ENCODE data around the gene APOBEC3A. TPM values are rescaled to one million over a fixed set of nuclear protein-coding genes. Genes with fewer than 3 reads are reported as not detected.
A peak's percentile ranks its signal among the peaks of the same experiment; 100 is the strongest.

Gene APOBEC3A
- total RNA-seq, 1 donor from 2014 or later, result not detected

DNA sequence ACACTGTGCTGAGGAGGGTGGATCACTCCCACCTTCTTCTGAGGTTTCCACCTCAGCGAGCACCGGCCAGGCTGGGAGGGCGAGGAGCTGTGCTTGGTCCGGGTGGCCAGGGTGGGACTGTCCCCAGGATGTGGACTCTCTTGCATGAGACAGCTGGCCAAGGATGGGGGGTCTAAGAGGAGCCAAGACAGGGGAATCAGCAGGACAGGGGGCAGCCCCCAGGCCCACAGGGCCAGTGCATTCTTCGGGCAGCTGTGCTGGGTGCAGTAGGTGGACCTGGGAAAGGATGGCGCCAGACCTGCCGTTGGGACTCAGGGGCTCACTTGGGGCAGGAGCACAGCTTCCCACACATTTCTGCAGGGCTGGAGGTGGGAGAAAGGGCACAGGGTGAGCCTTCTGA lies 9.5 kb downstream of the APOBEC3A start:
- Mint-ChIP-seq H3K36me3 (ENCODE audit: low read depth) (peaks cover 2% of the 10 kb centered on the region), H3K27ac (ENCODE audit: unreplicated experiment) (no peak overlapping the region), H3K4me1 (ENCODE audit: low read depth) (no peaks in the 10 kb centered on the region), H3K4me3 (ENCODE audit: unreplicated experiment) (no peak overlapping the region), H3K27me3 (ENCODE audit: low read depth) (peaks cover 41% of the 10 kb centered on the region), H3K9me3 (ENCODE audit: low read depth) (no peaks in the 10 kb centered on the region)
- DNase-seq (ENCODE audit: low spot score), result peak; percentile 79
- TF ChIP-seq, protein P1, sequence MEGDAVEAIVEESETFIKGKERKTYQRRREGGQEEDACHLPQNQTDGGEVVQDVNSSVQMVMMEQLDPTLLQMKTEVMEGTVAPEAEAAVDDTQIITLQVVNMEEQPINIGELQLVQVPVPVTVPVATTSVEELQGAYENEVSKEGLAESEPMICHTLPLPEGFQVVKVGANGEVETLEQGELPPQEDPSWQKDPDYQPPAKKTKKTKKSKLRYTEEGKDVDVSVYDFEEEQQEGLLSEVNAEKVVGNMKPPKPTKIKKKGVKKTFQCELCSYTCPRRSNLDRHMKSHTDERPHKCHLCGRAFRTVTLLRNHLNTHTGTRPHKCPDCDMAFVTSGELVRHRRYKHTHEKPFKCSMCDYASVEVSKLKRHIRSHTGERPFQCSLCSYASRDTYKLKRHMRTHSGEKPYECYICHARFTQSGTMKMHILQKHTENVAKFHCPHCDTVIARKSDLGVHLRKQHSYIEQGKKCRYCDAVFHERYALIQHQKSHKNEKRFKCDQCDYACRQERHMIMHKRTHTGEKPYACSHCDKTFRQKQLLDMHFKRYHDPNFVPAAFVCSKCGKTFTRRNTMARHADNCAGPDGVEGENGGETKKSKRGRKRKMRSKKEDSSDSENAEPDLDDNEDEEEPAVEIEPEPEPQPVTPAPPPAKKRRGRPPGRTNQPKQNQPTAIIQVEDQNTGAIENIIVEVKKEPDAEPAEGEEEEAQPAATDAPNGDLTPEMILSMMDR (IDR thresholded peaks at IDR 0.05), result no peak

- H3K36me3 Mint-ChIP-seq (ENCODE audit: low read depth), result peaks cover 2% of the 10 kb centered on the region
- no peaks in the 10 kb centered on the region for H3K9me3 Mint-ChIP-seq (ENCODE audit: low read depth)
- no peak overlapping the region for H3K27ac Mint-ChIP-seq (ENCODE audit: unreplicated experiment)
- no peaks in the 10 kb centered on the region for H3K4me1 Mint-ChIP-seq (ENCODE audit: low read depth)
- H3K27me3 Mint-ChIP-seq (ENCODE audit: low read depth), result peaks cover 44% of the 10 kb centered on the region
- TF ChIP-seq, protein P1 (IDR thresholded peaks at IDR 0.05), result no peak
- peak; percentile 60 for DNase-seq (ENCODE audit: low spot score)
- no peak overlapping the region for H3K4me3 Mint-ChIP-seq (ENCODE audit: unreplicated experiment)
Measured at GRCh38 chr22:38967451-38968450, 10.3 kb downstream of the APOBEC3A start.

GRCh38 chr22:38968801-38969200 lies 11.4 kb downstream of the APOBEC3A start:
- DNase-seq (ENCODE audit: low spot score), result peak; percentile 64
- TF ChIP-seq, protein P1 (IDR thresholded peaks at IDR 0.05), result no peak
- Mint-ChIP-seq H3K36me3 (ENCODE audit: low read depth) (peaks cover 2% of the 10 kb centered on the region), H3K9me3 (ENCODE audit: low read depth) (no peaks in the 10 kb centered on the region), H3K4me1 (ENCODE audit: low read depth) (no peaks in the 10 kb centered on the region), H3K4me3 (ENCODE audit: unreplicated experiment) (no peak overlapping the region), H3K27ac (ENCODE audit: unreplicated experiment) (no peak overlapping the region), H3K27me3 (ENCODE audit: low read depth) (peaks cover 45% of the 10 kb centered on the region)

- H3K9me3 Mint-ChIP-seq (ENCODE audit: low read depth), result no peaks in the 10 kb centered on the region
- TF ChIP-seq, protein P1 (IDR thresholded peaks at IDR 0.05), result no peak
- H3K27me3 Mint-ChIP-seq (ENCODE audit: low read depth), result peaks cover 45% of the 10 kb centered on the region
- H3K36me3 Mint-ChIP-seq (ENCODE audit: low read depth), result peaks cover 2% of the 10 kb centered on the region
- no peak overlapping the region for H3K4me3 Mint-ChIP-seq (ENCODE audit: unreplicated experiment)
- no peaks in the 10 kb centered on the region for H3K4me1 Mint-ChIP-seq (ENCODE audit: low read depth)
- no peak overlapping the region for H3K27ac Mint-ChIP-seq (ENCODE audit: unreplicated experiment)
- DNase-seq (ENCODE audit: low spot score), result no peak
Measured at GRCh38 chr22:38970551-38970950, 13.1 kb downstream of the APOBEC3A start.

- Mint-ChIP-seq H3K9me3 (ENCODE audit: low read depth) (peaks cover 2% of the 10 kb centered on the region), H3K27ac (ENCODE audit: unreplicated experiment) (no peak overlapping the region), H3K36me3 (ENCODE audit: low read depth) (peaks cover 2% of the 10 kb centered on the region), H3K27me3 (ENCODE audit: low read depth) (peaks cover 40% of the 10 kb centered on the region), H3K4me1 (ENCODE audit: low read depth) (no peaks in the 10 kb centered on the region), H3K4me3 (ENCODE audit: unreplicated experiment) (no peak overlapping the region)
- TF ChIP-seq, protein P1 (IDR thresholded peaks at IDR 0.05), result no peak
- DNase-seq (ENCODE audit: low spot score), result peak; percentile 79
Measured at GRCh38 chr22:38971202-38971601, 13.8 kb downstream of the APOBEC3A start.
